Measurements from ENCODE around the gene JTB.
"Not testable (repeated sequence)": the region's sequence is repeated elsewhere in the genome, so short reads cannot be mapped to it uniquely, and the experiment has no call there.

DNA sequence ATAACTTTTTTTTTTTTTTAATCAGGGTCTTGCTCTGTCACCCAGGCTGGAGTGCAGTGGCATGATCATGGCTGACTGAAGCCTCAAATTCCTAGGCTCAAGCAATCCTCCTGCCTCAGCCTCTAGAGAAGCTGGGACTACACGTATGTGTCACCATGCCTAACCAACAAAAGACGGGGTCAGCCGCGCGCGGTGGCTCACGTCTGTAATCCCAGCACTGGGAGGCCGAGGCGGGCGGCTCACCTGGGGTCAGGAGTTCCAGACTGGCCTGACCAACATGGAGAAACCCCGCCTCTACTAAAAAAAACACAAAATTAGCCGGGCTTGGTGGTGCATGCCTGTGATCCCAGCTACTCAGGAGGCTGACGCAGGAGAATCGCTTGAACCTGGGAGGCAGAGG is 35.1 kb upstream of the JTB start:
- TF ChIP-seq, protein P1, sequence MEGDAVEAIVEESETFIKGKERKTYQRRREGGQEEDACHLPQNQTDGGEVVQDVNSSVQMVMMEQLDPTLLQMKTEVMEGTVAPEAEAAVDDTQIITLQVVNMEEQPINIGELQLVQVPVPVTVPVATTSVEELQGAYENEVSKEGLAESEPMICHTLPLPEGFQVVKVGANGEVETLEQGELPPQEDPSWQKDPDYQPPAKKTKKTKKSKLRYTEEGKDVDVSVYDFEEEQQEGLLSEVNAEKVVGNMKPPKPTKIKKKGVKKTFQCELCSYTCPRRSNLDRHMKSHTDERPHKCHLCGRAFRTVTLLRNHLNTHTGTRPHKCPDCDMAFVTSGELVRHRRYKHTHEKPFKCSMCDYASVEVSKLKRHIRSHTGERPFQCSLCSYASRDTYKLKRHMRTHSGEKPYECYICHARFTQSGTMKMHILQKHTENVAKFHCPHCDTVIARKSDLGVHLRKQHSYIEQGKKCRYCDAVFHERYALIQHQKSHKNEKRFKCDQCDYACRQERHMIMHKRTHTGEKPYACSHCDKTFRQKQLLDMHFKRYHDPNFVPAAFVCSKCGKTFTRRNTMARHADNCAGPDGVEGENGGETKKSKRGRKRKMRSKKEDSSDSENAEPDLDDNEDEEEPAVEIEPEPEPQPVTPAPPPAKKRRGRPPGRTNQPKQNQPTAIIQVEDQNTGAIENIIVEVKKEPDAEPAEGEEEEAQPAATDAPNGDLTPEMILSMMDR (IDR thresholded peaks at IDR 0.05), result not testable (repeated sequence)
- TF ChIP-seq, protein P2, sequence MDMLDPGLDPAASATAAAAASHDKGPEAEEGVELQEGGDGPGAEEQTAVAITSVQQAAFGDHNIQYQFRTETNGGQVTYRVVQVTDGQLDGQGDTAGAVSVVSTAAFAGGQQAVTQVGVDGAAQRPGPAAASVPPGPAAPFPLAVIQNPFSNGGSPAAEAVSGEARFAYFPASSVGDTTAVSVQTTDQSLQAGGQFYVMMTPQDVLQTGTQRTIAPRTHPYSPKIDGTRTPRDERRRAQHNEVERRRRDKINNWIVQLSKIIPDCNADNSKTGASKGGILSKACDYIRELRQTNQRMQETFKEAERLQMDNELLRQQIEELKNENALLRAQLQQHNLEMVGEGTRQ (IDR thresholded peaks at IDR 0.05; ENCODE audit: borderline replicate concordance, low read depth, low read length), result not testable (repeated sequence)
- not testable (repeated sequence) for TF ChIP-seq EZH2phosphoT487 (IDR thresholded peaks at IDR 0.05; ENCODE audit: borderline replicate concordance, low read depth); NRF1 (IDR thresholded peaks at IDR 0.05; ENCODE audit: low read depth, low read length)
